A549 treated with ZK216348 at 1 μM for 4 hours (cell line): Measurements from ENCODE around the gene TNFAIP8. TPM values are rescaled to one million over a fixed set of nuclear protein-coding genes. Genes with fewer than 3 reads are reported as not detected.

ENCODE experiments used
- total RNA-seq: library from RNA; stranded (reverse); fragments of 200-300 nt; extraction: Qiagen RNA extraction; gene quantifications from 5 replicates; pipeline ENCODE4 v1.2.3, GENCODE V29; 2022; ENCODE audit warnings: low read depth

Gene TNFAIP8
- total RNA-seq = 13.0 to 30.1 TPM (median 17.8 TPM) in 5 replicates

DNA sequence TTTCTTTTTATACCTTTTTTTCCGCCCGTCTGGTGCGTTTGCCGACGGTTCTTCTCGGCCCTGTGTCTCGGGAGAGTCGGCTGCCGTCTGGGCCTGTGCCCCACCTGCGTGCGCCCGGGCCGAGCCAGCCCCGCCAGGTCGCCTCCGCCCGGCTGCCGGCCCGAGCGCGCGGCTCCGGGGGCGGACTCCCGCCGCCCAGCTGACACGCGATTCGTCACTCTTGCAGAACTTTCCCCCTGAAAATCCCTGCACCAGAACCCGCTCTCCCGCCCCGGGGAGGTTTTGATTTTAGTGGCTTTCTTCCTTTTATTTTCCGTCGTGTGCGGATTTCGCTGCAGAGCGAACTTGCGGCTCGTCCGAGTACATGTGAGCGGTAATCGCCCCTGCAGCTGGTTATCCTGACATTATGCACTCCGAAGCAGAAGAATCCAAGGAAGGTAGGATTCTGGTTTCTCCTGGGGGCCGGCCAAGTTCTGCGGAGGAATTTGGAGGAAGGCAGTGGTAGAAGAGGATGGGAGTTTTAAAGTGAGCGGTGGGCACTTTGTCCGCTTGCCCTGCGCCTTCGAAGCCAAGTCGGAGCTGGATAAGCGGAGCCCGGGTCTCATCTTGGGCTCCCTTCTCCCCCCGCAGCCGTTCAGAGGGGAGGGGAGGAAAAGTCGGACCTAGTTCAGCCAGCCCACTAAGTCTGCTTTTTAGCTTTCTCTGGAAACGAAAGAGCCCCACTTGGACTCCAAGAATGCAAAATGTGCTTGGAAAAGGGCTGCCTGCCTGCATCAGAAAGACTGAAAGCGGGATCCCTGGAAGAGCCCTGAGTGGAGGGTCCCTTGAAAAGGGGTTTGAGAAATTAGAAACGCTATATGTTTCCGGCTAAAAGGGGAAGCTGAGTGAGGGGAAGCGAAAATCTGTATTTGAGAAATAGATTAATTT, at the start of gene TNFAIP8:
Gene TNFAIP8 (plus strand): TSS at position 335 of the 927 bp plus-strand sequence. CDS start 72 bp downstream, at position 407.

Other genes with a start within 250 kb of the TNFAIP8 start
- gene HSD17B4, start 96.5 kb downstream of the TNFAIP8 start, total RNA-seq = 56.7 to 80.0 TPM (median 72.7 TPM) in 5 replicates